GM18870 (cell line): ENCODE data around the gene JMJD1C.
"Not testable (repeated sequence)": the region's sequence is repeated elsewhere in the genome, so short reads cannot be mapped to it uniquely, and the experiment has no call there.

ENCODE experiments used
- ATAC-seq: cut with Tn5 transposase; IDR thresholded peaks from one replicate; pipeline ENCODE4 v1.9.1; 2021; ENCODE audit warnings: moderate library complexity; ENCODE audit not compliant: unreplicated experiment

The JMJD1C gene

GRCh38 chr10:63236113-63236935 is 229.5 kb downstream of the JMJD1C start:
- ATAC-seq, result peak; percentile 87

GRCh38 chr10:63235136-63235535 is 230.6 kb downstream of the JMJD1C start:
- not testable (repeated sequence) for ATAC-seq

GRCh38 chr10:63229161-63229560 is 236.6 kb downstream of the JMJD1C start:
- ATAC-seq, result no peak

DNA sequence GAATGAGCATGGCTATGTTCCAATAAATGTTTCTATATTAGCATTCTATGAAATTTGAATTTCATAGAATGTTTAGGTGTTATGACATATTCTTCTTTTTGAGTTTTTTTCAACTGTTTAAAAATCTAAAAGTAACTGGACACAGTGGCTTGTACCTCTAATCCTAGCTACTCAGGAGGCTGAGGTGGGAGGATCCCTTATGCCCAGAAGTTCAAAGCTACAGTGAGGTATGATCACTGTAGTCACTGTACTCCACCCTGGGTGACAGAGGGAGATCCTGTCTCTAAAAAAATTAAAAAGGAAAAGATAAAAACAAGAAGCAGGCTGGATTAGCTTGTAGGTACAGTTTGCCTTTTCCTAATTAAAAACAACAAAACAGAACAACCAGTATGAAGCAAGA is 237.5 kb downstream of the JMJD1C start:
- ATAC-seq, result no peak

DNA sequence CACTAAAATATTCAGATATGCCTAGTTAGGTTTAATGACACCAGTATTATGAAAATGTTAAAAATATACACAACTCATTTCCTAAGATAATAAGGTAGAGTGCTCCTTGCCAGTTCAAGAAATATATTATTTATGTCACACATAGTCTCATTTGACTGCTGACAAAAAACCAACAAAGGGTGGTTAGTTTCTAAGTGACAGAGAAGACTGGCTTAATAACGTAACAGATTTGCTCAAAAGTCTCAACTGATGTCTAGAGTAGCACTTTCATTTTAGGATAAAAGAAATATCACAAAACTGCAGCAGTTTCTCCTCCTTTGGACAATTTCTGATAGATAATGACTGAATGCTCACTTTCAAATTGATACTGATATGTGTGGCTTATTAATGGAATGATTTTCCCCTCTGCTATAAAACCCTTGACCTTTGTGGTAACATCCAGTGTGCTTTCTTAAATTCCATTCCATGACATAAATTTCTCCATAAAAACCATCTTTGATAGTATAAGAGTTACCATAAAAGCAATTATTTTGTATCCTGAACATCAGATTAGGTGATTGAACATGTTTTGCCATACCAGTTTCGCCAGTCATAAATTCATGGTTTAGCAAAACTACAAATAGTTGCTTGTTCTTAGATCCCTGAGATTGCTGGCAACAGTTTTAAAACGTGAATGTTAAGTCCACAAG is 238.4 kb downstream of the JMJD1C start:
- no peak for ATAC-seq

DNA sequence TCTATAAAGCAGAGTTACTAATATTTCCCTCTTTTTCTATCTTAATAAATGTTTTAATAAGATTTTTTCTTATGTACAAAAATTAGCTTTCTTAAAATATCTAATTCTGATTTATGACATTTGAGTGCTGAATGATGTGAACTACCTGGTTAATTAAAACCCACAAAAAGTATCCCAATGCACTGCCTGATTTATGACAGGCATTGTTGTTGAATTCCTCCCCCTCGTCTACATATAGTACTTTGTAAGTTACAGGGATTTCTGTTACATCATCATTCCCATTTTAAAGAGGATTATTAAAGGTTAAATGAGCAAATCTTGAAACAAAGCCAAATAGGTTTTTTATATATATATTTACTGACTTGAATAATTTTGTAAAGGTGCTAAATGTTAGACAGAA is 241.5 kb downstream of the JMJD1C start:
- no peak for ATAC-seq

GRCh38 chr10:63221950-63222349 is 243.8 kb downstream of the JMJD1C start:
- no peak for ATAC-seq

DNA sequence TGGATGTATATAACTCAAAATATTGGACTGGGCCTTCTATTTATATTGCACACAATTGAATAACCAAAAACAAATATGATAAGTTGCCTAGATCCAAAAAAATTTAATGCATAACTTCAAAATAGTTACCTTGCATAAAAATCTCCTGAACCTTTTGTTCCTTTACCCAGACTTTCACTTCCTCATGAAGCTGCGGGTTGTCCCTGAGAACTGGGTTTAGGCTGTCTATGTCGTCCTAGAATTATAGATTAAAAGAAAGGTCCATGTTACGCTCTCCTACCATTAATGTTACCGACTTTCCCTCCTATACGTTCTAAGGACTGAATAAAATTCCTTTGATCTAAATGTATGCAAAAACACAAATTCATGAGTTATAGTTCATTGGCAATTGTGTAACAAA is 246.0 kb downstream of the JMJD1C start:
- no peak for ATAC-seq

GRCh38 chr10:63217120-63217605 is 248.6 kb downstream of the JMJD1C start:
- peak; percentile 66 for ATAC-seq

GRCh38 chr10:63214571-63214970 is 251.2 kb downstream of the JMJD1C start:
- no peak for ATAC-seq

- no peak for ATAC-seq
Measured at GRCh38 chr10:63213489-63213888, 252.3 kb downstream of the JMJD1C start.

- ATAC-seq, result peak; percentile 51
Measured at GRCh38 chr10:63210611-63211196, 255.1 kb downstream of the JMJD1C start.

GRCh38 chr10:63209705-63210104 is 256.1 kb downstream of the JMJD1C start:
- ATAC-seq, result no peak

- ATAC-seq, result no peak
Measured at GRCh38 chr10:63208986-63209385, 256.8 kb downstream of the JMJD1C start.

- peak; percentile 26 for ATAC-seq
Measured at GRCh38 chr10:63206997-63207811, 258.6 kb downstream of the JMJD1C start.

- ATAC-seq, result no peak
Measured at GRCh38 chr10:63206576-63206975, 259.2 kb downstream of the JMJD1C start.

GRCh38 chr10:63205421-63205820 is 260.4 kb downstream of the JMJD1C start:
- no peak for ATAC-seq

DNA sequence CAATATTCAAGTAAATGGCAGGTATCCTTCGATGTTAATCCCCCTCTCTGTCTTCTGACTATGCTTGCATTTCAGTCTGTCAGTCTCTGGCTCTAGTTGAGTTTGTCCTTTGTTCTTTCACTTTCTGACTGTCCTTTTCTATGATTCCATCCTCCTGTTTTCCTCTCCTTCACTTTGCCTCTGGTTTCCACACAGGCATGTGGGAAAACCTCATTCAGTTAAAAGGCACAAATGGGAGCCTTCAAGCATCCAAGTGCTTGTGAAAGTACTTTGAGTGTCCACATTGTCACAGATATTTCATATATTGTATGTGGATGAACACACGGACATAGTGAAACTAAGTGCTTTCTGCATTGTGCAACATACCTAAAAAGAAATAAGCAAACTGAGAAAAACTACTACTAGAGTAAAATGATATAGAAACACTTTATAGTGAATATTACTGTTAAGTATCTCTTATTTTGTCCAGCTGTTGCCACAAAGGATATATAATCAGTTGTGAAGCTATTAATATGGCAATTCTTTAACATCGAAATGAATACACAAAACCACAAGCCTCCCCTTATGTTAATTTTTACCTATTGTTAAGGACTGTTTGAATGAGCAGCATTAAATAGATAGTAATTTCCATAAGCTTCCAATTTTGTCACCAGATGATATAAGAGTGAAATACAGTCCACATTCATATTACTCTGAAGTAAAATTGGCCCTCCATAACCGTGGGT is 260.9 kb downstream of the JMJD1C start:
- peak; percentile 55 for ATAC-seq

DNA sequence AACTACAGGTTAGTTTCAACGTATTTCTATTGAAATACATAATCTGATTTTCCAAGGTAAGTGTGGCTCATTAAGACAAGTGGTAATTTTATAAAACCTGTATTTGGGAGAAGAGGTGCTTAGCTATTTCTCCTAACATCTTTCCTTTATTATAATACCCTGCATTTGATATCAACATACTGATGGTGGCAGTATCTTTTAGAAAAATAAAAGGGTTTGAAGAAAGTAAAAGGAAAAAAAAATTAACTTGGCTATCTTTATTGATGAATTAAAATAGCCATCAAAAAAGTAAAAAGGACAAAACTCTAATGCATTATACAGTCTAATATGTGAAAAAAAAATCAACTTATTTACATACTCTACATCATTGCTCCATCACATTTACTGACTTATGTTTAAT is 264.7 kb downstream of the JMJD1C start:
- no peak for ATAC-seq

DNA sequence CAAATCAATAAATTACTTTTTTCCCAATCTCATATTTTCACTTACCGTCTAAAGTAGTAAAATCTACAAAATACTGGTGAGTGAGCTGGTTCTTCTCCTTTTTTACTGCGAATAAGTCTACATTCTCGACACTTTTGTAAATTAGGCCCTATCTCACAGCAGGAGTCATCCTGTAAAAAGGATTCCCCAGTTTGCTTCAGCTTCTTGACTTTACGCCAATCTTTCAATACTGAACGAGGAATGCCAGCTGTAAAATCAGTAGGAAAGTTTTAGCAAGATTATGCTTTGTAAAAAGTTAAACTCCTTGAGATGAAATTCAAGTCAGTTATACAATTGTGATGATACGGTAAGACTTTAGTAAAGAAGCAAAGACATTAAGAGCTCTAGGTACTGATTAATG is 265.3 kb downstream of the JMJD1C start:
- ATAC-seq, result no peak
